Adrenal gland (tissue), 19 donors: ENCODE data around the gene DEFB121. TPM values are rescaled to one million over a fixed set of nuclear protein-coding genes. Genes with fewer than 3 reads are reported as not detected.

Experiments
- DNase-seq, 7 donors: peaks; one replicate each; pipeline ENCODE4 v3.0.0-alpha.2; 2019 to 2020
- H3K27ac ChIP-seq, 5 donors: fragments of 200-600 bp; sonication (generic) in 4 of 5; 1 replicate in 3 of 5; 2 replicates in 2 of 5; pipeline versions ENCODE4 v1.5.1 to v1.8.0; 2016 to 2020; ENCODE audit warnings: mild to moderate bottlenecking in 1 of 5
- H3K27me3 ChIP-seq: fragments of 200-600 bp; 2 replicates; pipeline ENCODE4 v1.8.0; 2021
- H3K36me3 ChIP-seq, 2 donors: fragments of 200-600 bp; replicated peaks in 1 of 2; 1 replicate in 1 of 2; 2 replicates in 1 of 2; pipeline versions ENCODE4 v1.5.1 to v1.8.0; 2018 to 2022
- H3K4me1 ChIP-seq, 2 donors: fragments of 200-600 bp; replicated peaks in 1 of 2; 1 replicate in 1 of 2; 2 replicates in 1 of 2; pipeline versions ENCODE4 v1.5.1 to v1.8.0; 2018 to 2021
- H3K4me3 ChIP-seq, 4 donors: fragments of 200-600 bp; sonication (generic) in 3 of 4; one replicate each; pipeline ENCODE4 v1.5.1; 2016 to 2018
- H3K9me3 ChIP-seq, 3 donors: fragments of 200-600 bp; sonication (generic) in 1 of 3; replicated peaks in 1 of 3; 1 replicate in 2 of 3; 2 replicates in 1 of 3; pipeline versions ENCODE4 v1.5.1 to v1.8.0; 2016 to 2021
- POLR2A ChIP-seq, 2 donors: fragments of 450-650 bp; IDR thresholded peaks; one replicate each; pipeline ENCODE4 v1.6.1; 2017; ENCODE audit warnings: antibody characterized with exemption in 2 of 2, mild to moderate bottlenecking in 2 of 2, moderate library complexity in 1 of 2
- WGBS, 4 donors: extraction: QIAGEN DNeasy Blood & Tissue Kit in 2 of 4; methylation state at CpG; one replicate each; pipeline versions ENCODE4 v1.1.5 to v1.1.7; 2013 to 2017; 5-methylcytosine and 5-hydroxymethylcytosine counted together
- intact Hi-C, 2 donors: fragments of 100-400 bp; cut with DNase I; formaldehyde crosslinking; loops; one replicate each; pipeline versions ENCODE4 v1.14.1 to v1.15.0; 2022 to 2023
- long read RNA-seq, 10 donors: library from polyadenylated mRNA in 3 of 10; unstranded in 2 of 10; stranded (forward) in 1 of 10; transcript quantifications; one replicate each; pipeline ENCODE4 v2.0.0 and lab custom pipeline, GENCODE V29; 2021 to 2026
- polyA plus RNA-seq, 3 donors: library from polyadenylated mRNA; stranded (reverse); fragments of 200-250 nt in 2 of 3; fragments of 350-450 nt in 1 of 3; fragmentation: Illumina TruSeq in 1 of 3; extraction: RNeasy Lipid Tissue Mini Kit (QIAGEN cat#74804) in 1 of 3; gene quantifications; one replicate each; pipeline ENCODE4 v1.2.3, GENCODE V29; 2013 to 2014
- total RNA-seq, 9 donors: library from RNA; depleted of rRNA in 4 of 9; stranded (reverse); fragments of >200 nt in 4 of 9; fragments of 120-200 nt in 1 of 9; fragmentation: NEBNext Ultra II Directional in 1 of 9; extraction: Animal tissue kit (Norgen Biotek cat#: 25700) in 1 of 9; gene quantifications; one replicate each; pipeline versions ENCODE4 v1.1.0 to v1.2.4, GENCODE V29; 2013 to 2023
- TF ChIP-seq, protein P1 (sequence below), 6 experiments: fragments of 450-650 bp in 4 of 6; fragments of 200-600 bp in 2 of 6; sonication (generic) in 1 of 6; IDR thresholded peaks; 1 replicate in 5 of 6; 2 replicates in 1 of 6; pipeline versions ENCODE4 v1.5.1 to v1.8.0; 2016 to 2021; ENCODE audit warnings: antibody characterized with exemption in 6 of 6, mild to moderate bottlenecking in 2 of 6, moderate library complexity in 1 of 6
- donor health status: healthy with polysubstance abuse.
- donor health status: Bipolar disorder and iron deficiency.
- donor health status: DM: yes; HTN: yes; CAD: no.
- donor health status: DM: no; HTN: no; CAD: no.
- donor health status: DM: no; HTN: no; CAD: no.
- donor health status: DM: yes; HTN: yes; CAD: no.

The DEFB121 gene
- total RNA-seq (not detected), polyA plus RNA-seq (not detected)
- long read RNA-seq, donor 1 = 0 reads
- long read RNA-seq, donor 2 = 0 reads
- long read RNA-seq, donor 3 = 0 reads
- long read RNA-seq, donor 4 = 0 reads
- long read RNA-seq, donor 5 = 0 reads
- long read RNA-seq, donor 6 = 0 reads
- long read RNA-seq, donor 7 = 0 reads
- long read RNA-seq, donor 8 = 0 reads
- long read RNA-seq, donor 9 = 0 reads
- long read RNA-seq, donor 10 = 0 reads

GRCh38 chr20:31406115-31406514, at the start of gene DEFB121:
Gene DEFB121 (minus strand): TSS chr20:31406215. CDS start chr20:31406152, 63 bp downstream.
- WGBS, 4 donors = 26 to 38% (median 31%) methylated on average over 3 of the region's 3 CpGs
- Histone ChIP-seq H3K27ac (no peak within 1 kb of the TSS), H3K27me3 (peaks cover 8% of the 10 kb centered on the region), H3K36me3 (no peaks in the 10 kb centered on the region), H3K9me3 (no peaks in the 10 kb centered on the region), H3K4me3 (no peak within 1 kb of the TSS), H3K4me1 (no peaks in the 10 kb centered on the region)
- no peak for TF ChIP-seq POLR2A (IDR thresholded peaks at IDR 0.05)
- TF ChIP-seq, protein P1, sequence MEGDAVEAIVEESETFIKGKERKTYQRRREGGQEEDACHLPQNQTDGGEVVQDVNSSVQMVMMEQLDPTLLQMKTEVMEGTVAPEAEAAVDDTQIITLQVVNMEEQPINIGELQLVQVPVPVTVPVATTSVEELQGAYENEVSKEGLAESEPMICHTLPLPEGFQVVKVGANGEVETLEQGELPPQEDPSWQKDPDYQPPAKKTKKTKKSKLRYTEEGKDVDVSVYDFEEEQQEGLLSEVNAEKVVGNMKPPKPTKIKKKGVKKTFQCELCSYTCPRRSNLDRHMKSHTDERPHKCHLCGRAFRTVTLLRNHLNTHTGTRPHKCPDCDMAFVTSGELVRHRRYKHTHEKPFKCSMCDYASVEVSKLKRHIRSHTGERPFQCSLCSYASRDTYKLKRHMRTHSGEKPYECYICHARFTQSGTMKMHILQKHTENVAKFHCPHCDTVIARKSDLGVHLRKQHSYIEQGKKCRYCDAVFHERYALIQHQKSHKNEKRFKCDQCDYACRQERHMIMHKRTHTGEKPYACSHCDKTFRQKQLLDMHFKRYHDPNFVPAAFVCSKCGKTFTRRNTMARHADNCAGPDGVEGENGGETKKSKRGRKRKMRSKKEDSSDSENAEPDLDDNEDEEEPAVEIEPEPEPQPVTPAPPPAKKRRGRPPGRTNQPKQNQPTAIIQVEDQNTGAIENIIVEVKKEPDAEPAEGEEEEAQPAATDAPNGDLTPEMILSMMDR (IDR thresholded peaks at IDR 0.05) = no peak
- intact Hi-C loops = no loop called here
- DNase-seq = no peak

DNA sequence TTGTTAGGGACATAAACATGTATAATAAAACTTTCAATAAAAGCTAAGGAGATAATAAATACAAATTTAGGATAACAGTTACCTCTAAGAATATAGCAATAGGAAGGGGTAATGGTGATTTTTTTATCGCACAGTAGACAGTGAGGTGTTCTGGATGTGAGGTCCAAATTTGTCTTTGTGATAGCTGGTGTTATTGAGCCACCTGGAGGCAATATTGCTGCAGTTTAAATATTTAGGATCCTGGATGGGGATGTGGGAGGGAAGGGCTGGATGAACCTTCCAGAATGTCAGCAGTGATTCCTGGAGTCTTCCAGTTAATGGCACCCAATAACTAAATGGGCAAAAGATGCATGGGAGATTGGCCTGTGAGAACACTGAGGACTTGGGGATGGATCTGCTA, 48.3 kb upstream of the DEFB121 start:
- peaks cover 13% of the 10 kb centered on the region for H3K27me3 ChIP-seq
- no peaks in the 10 kb centered on the region for H3K36me3 ChIP-seq
- intact Hi-C loops = no loop called here

GRCh38 chr20:31452575-31452974, 46.6 kb upstream of the DEFB121 start:
- Histone ChIP-seq H3K9me3 (no peaks in the 10 kb centered on the region), H3K27me3 (peaks cover under 1% of the 10 kb centered on the region), H3K4me1 (no peaks in the 10 kb centered on the region), H3K4me3 (no peak overlapping the region), H3K36me3 (no peaks in the 10 kb centered on the region), H3K27ac (no peak overlapping the region)
- intact Hi-C loops = no loop called here
- 48 to 71% (median 65%) methylated on average over 2 of the region's 2 CpGs for WGBS, 4 donors
- DNase-seq = no peak
- TF ChIP-seq, protein P1 (IDR thresholded peaks at IDR 0.05) = no peak
- no peak for TF ChIP-seq POLR2A (IDR thresholded peaks at IDR 0.05)

More for the DNA sequence above, 48.3 kb upstream of the DEFB121 start:
- DNase-seq = no peak
- Histone ChIP-seq H3K9me3 (no peaks in the 10 kb centered on the region), H3K27ac (no peak overlapping the region), H3K4me1 (no peaks in the 10 kb centered on the region), H3K4me3 (no peak overlapping the region)
- 86 to 97% (median 88%) methylated on average over 1 of the region's 1 CpG for WGBS, 4 donors
- TF ChIP-seq POLR2A (IDR thresholded peaks at IDR 0.05) = no peak
- TF ChIP-seq, protein P1 (IDR thresholded peaks at IDR 0.05) = no peak

DNA sequence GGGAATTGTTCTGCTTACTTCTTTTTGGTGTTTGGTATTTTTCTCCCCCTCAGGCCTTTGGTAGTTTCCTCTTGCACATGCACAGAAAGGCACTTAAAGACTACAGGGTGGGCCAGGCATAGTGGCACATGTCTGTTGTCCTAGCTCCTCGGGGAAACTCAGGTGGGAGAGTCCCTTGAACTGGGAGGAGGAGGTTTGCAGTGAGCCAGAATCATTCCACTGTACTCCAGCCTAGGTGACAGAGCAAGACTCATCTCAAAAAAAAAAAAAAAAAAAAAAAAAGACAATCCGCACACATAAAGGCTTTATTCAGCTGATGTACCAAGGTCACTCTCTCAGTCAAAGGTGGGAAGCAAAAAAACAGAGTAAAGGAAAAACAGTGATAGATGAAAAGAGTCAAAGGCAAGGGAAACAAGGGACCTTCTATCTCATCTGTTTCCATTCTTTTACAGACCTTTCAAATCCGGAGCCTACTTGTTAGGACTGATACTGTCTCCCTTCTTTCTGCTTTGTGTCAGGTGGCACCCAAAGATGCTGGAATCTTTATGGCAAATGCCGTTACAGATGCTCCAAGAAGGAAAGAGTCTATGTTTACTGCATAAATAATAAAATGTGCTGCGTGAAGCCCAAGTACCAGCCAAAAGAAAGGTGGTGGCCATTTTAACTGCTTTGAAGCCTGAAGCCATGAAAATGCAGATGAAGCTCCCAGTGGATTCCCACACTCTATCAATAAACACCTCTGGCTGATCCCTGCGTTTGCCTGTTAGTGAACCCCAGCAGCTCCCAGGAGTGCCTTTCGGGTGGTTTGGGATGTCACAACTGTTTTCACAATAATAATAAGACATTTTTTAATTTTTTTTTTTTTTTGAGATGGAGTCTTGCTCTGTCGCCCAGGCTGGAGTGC, 43.7 kb upstream of the DEFB121 start:
- TF ChIP-seq POLR2A (IDR thresholded peaks at IDR 0.05) = no peak
- TF ChIP-seq, protein P1 (IDR thresholded peaks at IDR 0.05) = no peak
- H3K36me3 ChIP-seq = no peaks in the 10 kb centered on the region
- H3K27me3 ChIP-seq = no peaks in the 10 kb centered on the region
- WGBS, 4 donors = 60 to 73% (median 69%) methylated on average over 8 of the region's 8 CpGs
- no peak overlapping the region for H3K4me3 ChIP-seq
- DNase-seq = no peak
- intact Hi-C loops = no loop called here
- no peaks in the 10 kb centered on the region for H3K4me1 ChIP-seq
- H3K27ac ChIP-seq = no peak overlapping the region
- H3K9me3 ChIP-seq = no peaks in the 10 kb centered on the region
